GM23248 (cell line): Measurements from ENCODE around the gene STAT6.

Source experiments
- EZH2 ChIP-seq: fragments of 200-600 bp; sonication (generic); IDR thresholded peaks from 2 replicates; pipeline ENCODE4 v1.6.1; 2018; ENCODE audit warnings: antibody characterized with exemption, mild to moderate bottlenecking; ENCODE audit not compliant: insufficient read depth, poor library complexity, severe bottlenecking
- EZH2phosphoT487 ChIP-seq: fragments of 200-600 bp; sonication (generic); IDR thresholded peaks from 2 replicates; pipeline ENCODE4 v1.6.1; 2018; ENCODE audit warnings: antibody characterized with exemption, moderate library complexity, mild to moderate bottlenecking, low read depth; ENCODE audit not compliant: insufficient read depth

DNA sequence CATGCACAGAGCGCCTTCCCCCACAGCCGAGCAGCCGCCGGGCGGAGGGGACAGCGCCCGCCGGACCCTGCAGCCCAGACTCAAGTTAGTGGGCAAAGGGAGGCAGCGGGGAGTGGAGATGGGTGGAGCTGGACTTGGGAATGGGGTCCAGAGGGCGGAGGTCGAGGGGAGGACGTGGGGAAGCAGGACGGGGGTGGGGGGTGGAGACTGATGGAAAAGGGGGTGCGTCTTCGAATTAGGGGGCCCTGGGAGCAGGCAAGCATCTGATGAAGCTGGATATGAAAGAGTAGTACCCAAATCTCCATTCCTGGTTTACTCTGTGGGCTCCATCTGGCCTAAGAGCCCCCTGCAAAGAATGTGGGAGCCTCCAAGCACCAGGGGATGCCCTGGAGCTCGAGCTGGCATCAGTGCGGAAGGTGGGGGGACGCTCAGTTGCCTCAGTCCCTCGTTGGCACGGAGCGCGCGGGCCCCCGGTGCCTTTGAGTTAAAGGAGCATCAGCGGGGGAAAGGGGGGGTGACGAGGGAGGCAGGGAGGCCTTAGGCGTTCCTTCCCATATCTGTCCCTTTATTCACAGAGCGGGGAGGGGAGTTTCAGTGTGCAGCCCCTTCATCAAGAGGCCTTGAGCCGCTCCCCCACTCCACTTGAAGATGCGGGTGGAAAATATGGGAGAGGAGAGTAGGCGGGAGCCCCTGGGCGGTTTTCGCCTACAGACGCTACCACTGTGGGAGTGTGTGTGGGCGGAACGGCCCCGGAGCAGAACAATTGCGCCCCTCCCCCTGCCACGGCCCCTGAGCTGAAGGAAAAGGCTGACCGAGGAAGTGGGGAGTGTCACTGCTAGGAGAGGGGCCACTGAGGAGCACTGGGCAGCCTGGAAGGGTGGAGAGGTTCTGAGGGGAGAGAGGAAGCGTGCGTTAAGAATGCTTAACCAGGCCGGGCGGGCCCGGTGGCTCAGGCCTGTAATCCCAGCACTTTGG lies 21.6 kb downstream of the STAT6 start:
- TF ChIP-seq EZH2phosphoT487 (no peak), EZH2 (no peak)
